Measurements from ENCODE around the gene WWOX. TPM values are rescaled to one million over a fixed set of nuclear protein-coding genes. Genes with fewer than 3 reads are reported as not detected.

The WWOX gene
- total and polyA plus RNA-seq, 3 donors from 2014 or later = 20.6 to 76.7 (median 64.1) TPM

DNA sequence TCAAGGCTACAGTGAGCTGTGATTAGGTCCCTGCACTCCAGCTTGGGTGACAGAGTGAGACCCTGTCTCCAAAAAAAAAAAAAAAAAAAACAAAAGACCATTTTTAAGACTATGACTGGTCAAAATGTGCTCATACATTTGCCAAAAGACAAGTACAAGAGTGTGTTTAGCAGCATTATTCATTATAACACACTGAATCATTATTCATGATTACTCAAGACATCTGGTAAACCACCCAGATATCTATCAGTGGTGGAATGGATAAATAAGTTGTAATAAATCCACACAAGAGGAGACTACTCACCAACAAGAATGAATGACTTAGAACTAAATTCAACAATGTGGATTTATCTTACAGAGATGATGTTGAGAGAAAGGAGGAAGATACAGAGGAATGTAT is 784.8 kb downstream of the WWOX start:
- intact Hi-C loops (cut with DNase I; ENCODE audit: low total_unique reads) = no loop called here

GRCh38 chr16:78889346-78889745 is 789.9 kb downstream of the WWOX start:
- no peaks in the 10 kb centered on the region for H3K27me3 ChIP-seq
- intact Hi-C loops (cut with DNase I; ENCODE audit: low total_unique reads) = no loop called here
- H3K4me3 ChIP-seq = no peak overlapping the region
- no peak for DNase-seq
- H3K4me1 ChIP-seq = no peaks in the 10 kb centered on the region
- H3K27ac ChIP-seq = no peak overlapping the region
- 82 to 90% methylated on average over 10 of the region's 10 CpGs for WGBS, 2 donors
- H3K36me3 ChIP-seq (ENCODE audit: low read depth, missing control alignments) = no peaks in the 10 kb centered on the region
- no peaks in the 10 kb centered on the region for H3K9me3 ChIP-seq
- TF ChIP-seq POLR2A (IDR thresholded peaks at IDR 0.05) (no peak), CTCF (IDR thresholded peaks at IDR 0.05) (no peak)

More for the DNA sequence above, 784.8 kb downstream of the WWOX start:
- Histone ChIP-seq H3K4me3 (no peak overlapping the region), H3K4me1 (no peaks in the 10 kb centered on the region), H3K27ac (no peak overlapping the region), H3K36me3 (ENCODE audit: low read depth, missing control alignments) (no peaks in the 10 kb centered on the region), H3K9me3 (no peaks in the 10 kb centered on the region), H3K27me3 (no peaks in the 10 kb centered on the region)
- DNase-seq = no peak
- TF ChIP-seq POLR2A (IDR thresholded peaks at IDR 0.05) = no peak
- TF ChIP-seq CTCF (IDR thresholded peaks at IDR 0.05) = no peak

DNA sequence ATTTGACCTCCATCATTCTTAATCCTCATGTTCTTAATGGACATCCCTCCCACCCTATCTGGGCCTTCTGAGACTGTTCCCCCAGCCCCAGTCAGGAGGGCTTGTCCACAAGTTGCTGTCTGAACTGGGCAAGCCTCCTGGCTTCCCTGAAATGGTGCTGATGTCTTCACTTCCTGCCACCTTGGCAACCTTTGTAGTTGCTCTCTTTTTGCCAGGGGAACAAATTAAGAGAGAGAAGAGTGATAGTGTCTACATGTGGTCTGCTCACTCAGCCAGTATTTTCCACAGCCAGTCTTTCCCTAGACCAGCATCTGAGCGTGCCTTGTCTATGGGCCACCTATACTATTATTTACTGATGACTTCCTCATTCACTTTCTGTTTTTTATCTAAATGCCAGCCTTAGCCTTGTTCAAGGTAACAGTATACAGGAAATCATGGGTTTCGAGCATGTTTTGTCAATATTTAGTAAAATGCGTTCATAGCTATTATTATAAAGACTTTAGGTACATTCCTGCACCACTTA is 791.0 kb downstream of the WWOX start:
- no peak for DNase-seq
- no peaks in the 10 kb centered on the region for H3K4me1 ChIP-seq
- 92 to 97% methylated on average over 3 of the region's 3 CpGs for WGBS, 2 donors
- H3K27me3 ChIP-seq = no peaks in the 10 kb centered on the region
- no peaks in the 10 kb centered on the region for H3K36me3 ChIP-seq (ENCODE audit: low read depth, missing control alignments)
- no peak overlapping the region for H3K27ac ChIP-seq
- intact Hi-C loops (cut with DNase I; ENCODE audit: low total_unique reads) = no loop called here
- H3K9me3 ChIP-seq = no peaks in the 10 kb centered on the region
- TF ChIP-seq POLR2A (IDR thresholded peaks at IDR 0.05) (no peak), CTCF (IDR thresholded peaks at IDR 0.05) (no peak)
- no peak overlapping the region for H3K4me3 ChIP-seq

- Histone ChIP-seq H3K36me3 (ENCODE audit: low read depth, missing control alignments) (no peaks in the 10 kb centered on the region), H3K4me3 (no peak overlapping the region), H3K9me3 (no peaks in the 10 kb centered on the region), H3K27ac (no peak overlapping the region), H3K4me1 (no peaks in the 10 kb centered on the region), H3K27me3 (no peaks in the 10 kb centered on the region)
- no peak for DNase-seq
- TF ChIP-seq CTCF (IDR thresholded peaks at IDR 0.05) (no peak), POLR2A (IDR thresholded peaks at IDR 0.05) (no peak)
- WGBS, 2 donors = 89 to 93% methylated on average over 5 of the region's 5 CpGs
- intact Hi-C loops (cut with DNase I; ENCODE audit: low total_unique reads) = no loop called here
These were observed 793.7 kb downstream of the WWOX start for GRCh38 chr16:78892951-78893733.

DNA sequence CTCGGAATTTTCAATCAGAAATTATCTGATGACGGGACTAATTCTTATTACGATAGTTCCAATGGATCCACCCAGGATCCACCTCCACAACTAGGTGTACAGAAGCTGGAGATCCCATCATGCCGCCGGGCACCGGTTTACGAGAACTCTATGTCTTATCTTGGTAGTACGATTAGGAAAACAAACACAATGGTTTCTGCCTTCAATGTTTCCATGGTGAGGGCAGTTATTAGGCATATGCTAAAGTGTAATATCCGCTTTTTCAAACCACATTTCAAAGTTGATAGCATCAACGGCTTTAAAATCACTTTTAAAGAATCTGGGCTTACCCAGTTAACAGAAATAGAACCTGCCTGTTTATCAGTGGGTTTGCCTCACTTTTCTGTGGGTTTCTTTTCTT is 795.4 kb downstream of the WWOX start:
- H3K27me3 ChIP-seq = no peaks in the 10 kb centered on the region
- no peaks in the 10 kb centered on the region for H3K36me3 ChIP-seq (ENCODE audit: low read depth, missing control alignments)
- TF ChIP-seq POLR2A (IDR thresholded peaks at IDR 0.05) (no peak), CTCF (IDR thresholded peaks at IDR 0.05) (no peak)
- no peak for DNase-seq
- no peaks in the 10 kb centered on the region for H3K9me3 ChIP-seq
- no peak overlapping the region for H3K4me3 ChIP-seq
- intact Hi-C loops (cut with DNase I; ENCODE audit: low total_unique reads) = no loop called here
- WGBS, 2 donors = 94 to 95% methylated on average over 10 of the region's 10 CpGs
- no peak overlapping the region for H3K27ac ChIP-seq
- H3K4me1 ChIP-seq = no peaks in the 10 kb centered on the region
